Neural cell (in vitro differentiated cells): ENCODE data around the gene AMDHD2. TPM values are rescaled to one million over a fixed set of nuclear protein-coding genes. Genes with fewer than 3 reads are reported as not detected.

Experiments used
- H2AFZ ChIP-seq: fragments of 200-600, 300-800 bp; sonication (generic), shearing (Covaris generic); 2 replicates; pipeline ENCODE4 v1.6.0; 2014; ENCODE audit warnings: low read depth, mild to moderate bottlenecking, antibody characterized with exemption, low read length, moderate library complexity
- H3F3A ChIP-seq: fragments of 200-600 bp; shearing (Covaris generic); 2 replicates; pipeline ENCODE4 v1.6.1; 2016; ENCODE audit warnings: mild to moderate bottlenecking, moderate library complexity, mixed read lengths, antibody characterized with exemption, low read length; ENCODE audit not compliant: insufficient read depth, poor library complexity, severe bottlenecking
- H3K27ac ChIP-seq: fragments of 200-600, 300-800 bp; sonication (generic), shearing (Covaris generic); 2 replicates; pipeline ENCODE4 v1.5.1; 2014; ENCODE audit warnings: mild to moderate bottlenecking, low read length, moderate library complexity
- H3K27me3 ChIP-seq: fragments of 300-800, 200-600 bp; sonication (generic), shearing (Covaris generic); 2 replicates; pipeline ENCODE4 v1.6.0; 2014; ENCODE audit warnings: mild to moderate bottlenecking, low read depth, low read length, moderate library complexity; ENCODE audit not compliant: insufficient read depth
- H3K36me3 ChIP-seq: fragments of 300-800, 200-600 bp; sonication (generic), shearing (Covaris generic); 2 replicates; pipeline ENCODE4 v1.5.1; 2014; ENCODE audit warnings: mild to moderate bottlenecking, antibody characterized with exemption, low read length, moderate library complexity; ENCODE audit not compliant: insufficient read depth
- H3K4me2 ChIP-seq: fragments of 300-800, 200-600 bp; sonication (generic), shearing (Covaris generic); 2 replicates; pipeline ENCODE4 v1.6.0; 2014; ENCODE audit warnings: mild to moderate bottlenecking, low read length
- H3K4me3 ChIP-seq: fragments of 300-800, 200-600 bp; sonication (generic), shearing (Covaris generic); 2 replicates; pipeline ENCODE4 v1.5.1; 2014; ENCODE audit warnings: mild to moderate bottlenecking, low read length, moderate library complexity
- H3K79me2 ChIP-seq: fragments of 200-600 bp; shearing (Covaris generic); replicated peaks from 2 replicates; pipeline ENCODE4 v1.6.0; 2014; ENCODE audit warnings: mild to moderate bottlenecking, low read length, moderate library complexity; ENCODE audit not compliant: insufficient read depth
- H3K9ac ChIP-seq: fragments of 300-800, 200-600 bp; sonication (generic), shearing (Covaris generic); 2 replicates; pipeline ENCODE4 v1.6.1; 2016; ENCODE audit warnings: mild to moderate bottlenecking, low read length, mixed read lengths
- H3K9me2 ChIP-seq: fragments of 200-600 bp; shearing (Covaris generic); 2 replicates; pipeline ENCODE4 v1.6.1; 2016; ENCODE audit warnings: mild to moderate bottlenecking, low read length, mixed read lengths; ENCODE audit not compliant: insufficient read depth
- H3K9me3 ChIP-seq: fragments of 200-600, 300-800 bp; sonication (generic), shearing (Covaris generic); 2 replicates; pipeline ENCODE4 v1.6.1; 2016; ENCODE audit warnings: mild to moderate bottlenecking, mixed run types, low read length, moderate library complexity, mixed read lengths
- H4K20me1 ChIP-seq: fragments of 200-600 bp; shearing (Covaris generic); 2 replicates; pipeline ENCODE4 v1.6.1; 2016; ENCODE audit warnings: mild to moderate bottlenecking, mixed run types; ENCODE audit not compliant: insufficient read depth
- EP300 ChIP-seq: fragments of 450-650 bp; conservative IDR thresholded peaks from 2 replicates; pipeline ENCODE4 v1.6.1; 2014; ENCODE audit warnings: antibody characterized with exemption, mild to moderate bottlenecking, moderate library complexity; ENCODE audit not compliant: poor library complexity, severe bottlenecking
- EZH2 ChIP-seq: fragments of 200-600, 300-800 bp; shearing (Covaris generic), sonication (generic); IDR thresholded peaks from 2 replicates; pipeline ENCODE4 v1.6.1; 2014; ENCODE audit warnings: antibody characterized with exemption, low read length, borderline replicate concordance, mild to moderate bottlenecking; ENCODE audit not compliant: insufficient read depth, poor library complexity, severe bottlenecking
- MXI1 ChIP-seq: fragments of 450-650 bp; conservative IDR thresholded peaks from 2 replicates; pipeline ENCODE4 v1.6.1; 2014; ENCODE audit warnings: antibody characterized with exemption, mild to moderate bottlenecking; ENCODE audit not compliant: poor library complexity, severe bottlenecking
- POLR2AphosphoS5 ChIP-seq: IDR thresholded peaks from 2 replicates; pipeline ENCODE4 v1.6.1; 2012
- RAD21 ChIP-seq: fragments of 450-650 bp; conservative IDR thresholded peaks from 2 replicates; pipeline ENCODE4 v1.6.1; 2014; ENCODE audit warnings: antibody characterized with exemption, mild to moderate bottlenecking, moderate library complexity
- SMC3 ChIP-seq: fragments of 450-650 bp; conservative IDR thresholded peaks from 2 replicates; pipeline ENCODE4 v1.6.1; 2014; ENCODE audit warnings: antibody characterized with exemption, mild to moderate bottlenecking, moderate library complexity; ENCODE audit not compliant: poor library complexity
- TAF1 ChIP-seq: IDR thresholded peaks from 2 replicates; pipeline ENCODE4 v1.6.1; 2012; ENCODE audit warnings: low read depth
- polyA plus RNA-seq: library from polyadenylated mRNA; depleted of rRNA; stranded (reverse); fragments of >200 nt; gene quantifications from 2 replicates; pipeline ENCODE4 v1.2.3, GENCODE V29; 2014
- TF ChIP-seq, protein P1 (sequence below): IDR thresholded peaks from 2 replicates; pipeline ENCODE4 v1.6.1; 2012; ENCODE audit warnings: borderline replicate concordance
- TF ChIP-seq, protein P2 (sequence below): fragments of 450-650 bp; IDR thresholded peaks from 2 replicates; pipeline ENCODE4 v1.5.1; 2014; ENCODE audit warnings: antibody characterized with exemption, mild to moderate bottlenecking, moderate library complexity; ENCODE audit not compliant: poor library complexity, severe bottlenecking

AMDHD2 gene
- polyA plus RNA-seq, 1 donor from 2014 or later = 50.0 TPM

- H3K9me2 ChIP-seq = no peaks in the 10 kb centered on the region
- no peaks in the 10 kb centered on the region for H3K36me3 ChIP-seq
- no peak overlapping the region for H2AFZ ChIP-seq
- no peaks in the 10 kb centered on the region for H4K20me1 ChIP-seq
- H3F3A ChIP-seq = no peaks in the 10 kb centered on the region
- TF ChIP-seq SMC3 (no peak), MXI1 (no peak), TAF1 (no peak), RAD21 (no peak), EP300 (no peak), EZH2 (no peak), POLR2AphosphoS5 (no peak)
- TF ChIP-seq, protein P1, sequence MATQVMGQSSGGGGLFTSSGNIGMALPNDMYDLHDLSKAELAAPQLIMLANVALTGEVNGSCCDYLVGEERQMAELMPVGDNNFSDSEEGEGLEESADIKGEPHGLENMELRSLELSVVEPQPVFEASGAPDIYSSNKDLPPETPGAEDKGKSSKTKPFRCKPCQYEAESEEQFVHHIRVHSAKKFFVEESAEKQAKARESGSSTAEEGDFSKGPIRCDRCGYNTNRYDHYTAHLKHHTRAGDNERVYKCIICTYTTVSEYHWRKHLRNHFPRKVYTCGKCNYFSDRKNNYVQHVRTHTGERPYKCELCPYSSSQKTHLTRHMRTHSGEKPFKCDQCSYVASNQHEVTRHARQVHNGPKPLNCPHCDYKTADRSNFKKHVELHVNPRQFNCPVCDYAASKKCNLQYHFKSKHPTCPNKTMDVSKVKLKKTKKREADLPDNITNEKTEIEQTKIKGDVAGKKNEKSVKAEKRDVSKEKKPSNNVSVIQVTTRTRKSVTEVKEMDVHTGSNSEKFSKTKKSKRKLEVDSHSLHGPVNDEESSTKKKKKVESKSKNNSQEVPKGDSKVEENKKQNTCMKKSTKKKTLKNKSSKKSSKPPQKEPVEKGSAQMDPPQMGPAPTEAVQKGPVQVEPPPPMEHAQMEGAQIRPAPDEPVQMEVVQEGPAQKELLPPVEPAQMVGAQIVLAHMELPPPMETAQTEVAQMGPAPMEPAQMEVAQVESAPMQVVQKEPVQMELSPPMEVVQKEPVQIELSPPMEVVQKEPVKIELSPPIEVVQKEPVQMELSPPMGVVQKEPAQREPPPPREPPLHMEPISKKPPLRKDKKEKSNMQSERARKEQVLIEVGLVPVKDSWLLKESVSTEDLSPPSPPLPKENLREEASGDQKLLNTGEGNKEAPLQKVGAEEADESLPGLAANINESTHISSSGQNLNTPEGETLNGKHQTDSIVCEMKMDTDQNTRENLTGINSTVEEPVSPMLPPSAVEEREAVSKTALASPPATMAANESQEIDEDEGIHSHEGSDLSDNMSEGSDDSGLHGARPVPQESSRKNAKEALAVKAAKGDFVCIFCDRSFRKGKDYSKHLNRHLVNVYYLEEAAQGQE = no peak
- TF ChIP-seq, protein P2, sequence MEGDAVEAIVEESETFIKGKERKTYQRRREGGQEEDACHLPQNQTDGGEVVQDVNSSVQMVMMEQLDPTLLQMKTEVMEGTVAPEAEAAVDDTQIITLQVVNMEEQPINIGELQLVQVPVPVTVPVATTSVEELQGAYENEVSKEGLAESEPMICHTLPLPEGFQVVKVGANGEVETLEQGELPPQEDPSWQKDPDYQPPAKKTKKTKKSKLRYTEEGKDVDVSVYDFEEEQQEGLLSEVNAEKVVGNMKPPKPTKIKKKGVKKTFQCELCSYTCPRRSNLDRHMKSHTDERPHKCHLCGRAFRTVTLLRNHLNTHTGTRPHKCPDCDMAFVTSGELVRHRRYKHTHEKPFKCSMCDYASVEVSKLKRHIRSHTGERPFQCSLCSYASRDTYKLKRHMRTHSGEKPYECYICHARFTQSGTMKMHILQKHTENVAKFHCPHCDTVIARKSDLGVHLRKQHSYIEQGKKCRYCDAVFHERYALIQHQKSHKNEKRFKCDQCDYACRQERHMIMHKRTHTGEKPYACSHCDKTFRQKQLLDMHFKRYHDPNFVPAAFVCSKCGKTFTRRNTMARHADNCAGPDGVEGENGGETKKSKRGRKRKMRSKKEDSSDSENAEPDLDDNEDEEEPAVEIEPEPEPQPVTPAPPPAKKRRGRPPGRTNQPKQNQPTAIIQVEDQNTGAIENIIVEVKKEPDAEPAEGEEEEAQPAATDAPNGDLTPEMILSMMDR = no peak
- H3K4me3 ChIP-seq = peak overlapping the region; percentile 94
- H3K9me3 ChIP-seq = no peaks in the 10 kb centered on the region
- no peak overlapping the region for H3K27ac ChIP-seq
- H3K4me2 ChIP-seq = no peak overlapping the region
- peaks cover 8% of the 10 kb centered on the region for H3K79me2 ChIP-seq
- H3K9ac ChIP-seq = no peak overlapping the region
- no peaks in the 10 kb centered on the region for H3K27me3 ChIP-seq
Observed at GRCh38 chr16:2476741-2477140, 43.4 kb upstream of the AMDHD2 start.

DNA sequence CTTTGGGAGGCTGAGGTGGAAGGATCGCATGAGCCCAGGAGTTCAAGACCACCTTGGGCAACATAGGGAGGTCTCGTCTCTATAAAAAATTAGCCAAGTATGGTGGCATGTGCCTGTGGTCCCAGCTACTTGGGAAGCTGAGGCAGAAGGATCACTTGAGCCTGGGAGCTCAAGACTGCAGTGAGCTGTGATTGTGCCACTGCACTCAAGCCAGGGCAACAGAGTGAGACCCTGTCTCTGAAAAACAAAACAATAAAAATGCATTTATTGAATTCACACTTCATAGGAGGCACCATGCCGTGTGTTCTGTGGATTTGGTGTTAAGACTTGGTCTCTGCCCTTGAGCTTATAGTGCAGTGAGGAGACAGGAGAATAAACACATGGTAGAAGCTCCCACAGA lies 42.8 kb upstream of the AMDHD2 start:
- TF ChIP-seq EP300 (no peak), POLR2AphosphoS5 (no peak), TAF1 (no peak), EZH2 (no peak), SMC3 (no peak), RAD21 (no peak), MXI1 (no peak)
- TF ChIP-seq, protein P2 = no peak
- TF ChIP-seq, protein P1 = no peak
- Histone ChIP-seq H3K27me3 (no peaks in the 10 kb centered on the region), H3K9ac (no peak overlapping the region), H3K27ac (no peak overlapping the region), H3K9me2 (no peaks in the 10 kb centered on the region), H3K4me3 (no peak overlapping the region), H3K79me2 (peaks cover 8% of the 10 kb centered on the region), H3F3A (no peaks in the 10 kb centered on the region), H4K20me1 (no peaks in the 10 kb centered on the region), H3K4me2 (no peak overlapping the region), H3K36me3 (no peaks in the 10 kb centered on the region), H2AFZ (no peak overlapping the region), H3K9me3 (no peaks in the 10 kb centered on the region)
